NCI-H1105 (cell line): ENCODE measurements around the gene DGKI.
"Not testable (repeated sequence)": the region's sequence is repeated elsewhere in the genome, so short reads cannot be mapped to it uniquely, and the experiment has no call there.

Source experiments
- DNase-seq: peaks from one replicate; lab custom pipeline; 2025; lab: John Stamatoyannopoulos, UW

Gene DGKI

DNA sequence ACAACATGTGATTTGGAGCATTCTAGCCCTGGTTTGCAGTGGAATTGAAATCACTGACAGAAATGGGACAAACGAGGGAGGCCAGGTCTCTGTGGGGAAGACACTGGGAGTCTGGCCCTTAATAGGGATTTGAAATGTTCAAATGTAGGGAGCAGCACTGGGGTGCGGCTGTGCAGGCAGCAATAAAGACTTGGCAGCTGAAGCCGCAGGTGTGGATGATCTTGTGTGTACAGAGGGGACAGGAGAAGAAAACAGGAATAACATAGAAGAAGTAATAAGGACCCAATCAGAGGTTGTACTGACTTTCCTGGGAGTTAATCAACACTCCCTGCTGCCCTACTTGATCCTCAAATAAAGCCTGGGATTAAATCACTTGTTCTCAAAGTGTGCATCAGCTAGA is 375.6 kb downstream of the DGKI start:
- DNase-seq = no peak

DNA sequence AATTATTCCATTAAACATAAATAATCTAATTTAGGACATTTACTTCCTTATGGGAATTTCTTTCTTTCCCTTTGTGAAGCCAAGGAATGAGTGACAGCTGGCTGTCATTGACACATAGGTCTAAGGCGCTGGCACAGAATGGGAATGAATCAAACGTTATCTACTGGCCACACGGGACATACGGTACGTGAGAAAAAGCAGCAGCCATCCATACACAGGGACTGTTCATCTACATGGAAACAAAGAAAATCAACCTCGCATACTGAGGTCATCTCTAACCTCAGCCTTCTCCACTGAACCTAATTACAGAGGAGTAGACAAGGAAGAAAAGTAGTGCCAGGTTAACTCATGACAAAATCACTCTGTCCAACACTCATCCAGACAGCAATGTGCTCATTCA is 376.9 kb downstream of the DGKI start:
- no peak for DNase-seq

DNA sequence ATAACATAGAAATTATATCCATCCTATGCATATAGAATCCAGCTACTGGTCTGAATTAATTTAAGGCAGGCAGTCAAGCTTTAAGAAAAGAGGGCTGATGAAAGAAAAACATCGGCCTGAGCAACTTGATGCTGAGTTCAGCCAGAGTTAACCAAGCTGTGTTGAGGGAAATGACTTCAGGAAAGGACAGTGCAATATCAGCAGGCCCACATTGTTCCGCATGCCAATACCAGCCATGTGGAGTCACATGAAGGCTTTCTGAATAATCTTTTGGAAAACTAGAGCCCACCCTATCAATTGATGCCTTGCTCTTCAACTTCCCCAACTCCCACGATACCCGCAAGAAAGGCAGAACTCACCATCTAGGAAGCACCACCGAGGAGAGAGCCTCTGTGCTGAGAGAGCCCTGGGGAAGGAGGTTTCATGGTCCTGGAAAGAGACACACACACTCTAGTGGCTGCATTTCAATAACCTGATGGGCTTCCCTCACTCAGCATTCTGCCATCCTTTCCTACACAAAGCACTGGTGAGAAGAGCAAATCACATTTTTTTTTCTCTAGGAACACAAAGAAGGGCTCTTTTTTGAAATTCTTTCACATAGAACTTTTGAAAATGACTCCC is 377.5 kb downstream of the DGKI start:
- DNase-seq = no peak

DNA sequence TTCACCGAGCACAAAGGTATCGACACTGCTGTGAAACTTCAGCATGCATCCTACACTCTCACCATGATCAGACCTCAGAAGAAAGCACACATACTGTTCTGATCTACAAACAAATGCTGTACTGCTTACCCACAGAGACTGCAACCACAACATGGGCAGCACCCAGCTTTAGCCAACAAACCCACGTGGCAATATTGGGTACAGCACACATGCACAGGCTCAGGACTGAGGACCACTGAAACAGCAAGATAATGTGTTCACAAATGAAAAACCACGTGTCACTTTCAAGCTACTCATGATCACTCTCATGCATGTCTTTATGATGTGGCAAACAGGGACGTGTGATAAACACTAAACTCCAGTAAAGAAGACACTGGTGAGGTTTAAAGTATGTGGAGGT is 383.9 kb downstream of the DGKI start:
- no peak for DNase-seq

DNA sequence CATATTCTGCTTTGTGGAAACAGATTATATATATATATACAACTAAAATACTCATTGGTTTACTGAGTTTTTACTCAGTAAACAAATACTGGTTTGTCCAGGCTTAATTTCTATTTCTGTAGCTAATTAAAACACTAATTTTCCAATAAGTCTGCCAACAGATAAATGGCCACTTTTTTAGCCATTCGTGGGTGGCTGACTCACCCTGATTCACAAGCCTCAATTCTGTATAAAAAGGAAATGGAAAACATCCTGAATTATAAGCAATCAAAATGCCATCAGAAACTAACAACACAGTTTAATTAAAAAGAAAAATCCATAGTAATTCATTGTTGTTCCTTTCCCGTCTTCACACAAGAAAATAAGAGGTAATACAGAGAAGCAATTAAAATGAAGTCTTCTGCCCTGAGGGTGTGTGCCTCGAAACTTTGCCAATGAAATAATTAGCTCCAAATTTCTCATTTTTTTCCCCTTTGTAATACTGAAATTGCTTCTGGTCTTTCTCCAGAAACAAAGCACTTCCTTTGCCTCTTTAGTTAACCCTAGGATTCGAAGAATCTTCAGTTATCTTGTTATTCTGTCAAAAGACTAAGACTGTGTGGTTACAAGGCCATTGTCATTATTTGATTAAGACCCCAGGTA is 384.6 kb downstream of the DGKI start:
- DNase-seq = no peak

DNA sequence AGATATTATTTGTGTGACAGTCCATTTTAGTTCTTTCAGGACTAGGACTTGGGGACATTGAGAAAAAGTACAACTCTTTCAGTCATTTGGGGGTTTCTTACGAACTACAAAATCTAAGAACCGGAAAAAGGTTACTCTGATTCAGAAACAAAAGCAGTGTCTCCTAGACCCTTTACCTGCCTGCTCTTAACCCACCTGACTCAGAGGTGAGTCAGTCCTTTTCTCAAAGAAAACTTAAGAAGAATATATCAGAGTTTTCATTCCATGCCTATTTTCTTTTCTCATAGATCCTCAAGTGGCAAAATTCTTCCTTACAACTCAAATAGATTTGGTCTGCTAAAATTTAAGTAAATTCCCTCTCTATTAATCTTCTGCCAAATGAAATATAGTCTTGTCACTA is 388.4 kb downstream of the DGKI start:
- no peak for DNase-seq

DNA sequence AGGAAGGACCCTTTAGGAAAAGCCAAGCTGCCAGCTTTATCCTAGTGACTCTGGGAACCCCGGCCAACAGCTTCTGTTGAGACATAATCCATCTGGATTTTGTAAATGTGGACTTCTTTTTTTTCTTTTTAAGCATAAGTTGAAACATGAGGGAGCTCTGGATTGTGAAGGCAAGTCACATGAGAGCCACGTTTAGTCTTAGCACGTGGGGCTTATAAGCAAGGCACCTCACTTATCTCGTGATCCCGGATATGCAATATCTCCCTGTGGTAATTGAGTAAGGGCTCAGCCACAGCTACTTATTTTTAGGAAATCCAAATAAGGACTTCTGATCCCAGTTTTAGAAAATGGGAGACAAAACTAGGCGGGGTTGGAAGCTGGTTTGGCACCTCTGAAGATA is 392.0 kb downstream of the DGKI start:
- DNase-seq = no peak

DNA sequence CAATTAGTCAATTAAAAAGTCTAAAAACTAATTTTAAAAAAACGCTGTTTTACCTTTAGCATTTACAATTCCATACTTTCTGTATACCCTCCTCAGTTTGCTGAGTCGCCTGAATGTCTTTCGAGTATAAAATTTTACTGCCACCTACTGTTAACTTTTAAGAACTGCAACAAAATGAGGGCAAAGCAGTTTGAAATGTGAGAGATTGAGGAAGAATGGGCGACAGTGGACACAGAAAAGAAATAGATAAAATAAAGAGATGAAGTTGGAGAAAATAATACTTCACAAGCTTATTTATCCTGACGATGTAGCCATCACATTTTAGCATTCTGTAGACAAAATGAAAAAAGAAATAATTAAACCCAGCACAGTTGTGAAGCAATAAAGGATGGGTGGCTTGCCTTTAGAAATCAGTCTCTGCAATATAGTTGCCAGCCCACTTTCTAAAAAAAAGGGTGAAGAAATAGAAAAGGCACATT is 392.5 kb downstream of the DGKI start:
- peak; percentile 25 for DNase-seq

DNA sequence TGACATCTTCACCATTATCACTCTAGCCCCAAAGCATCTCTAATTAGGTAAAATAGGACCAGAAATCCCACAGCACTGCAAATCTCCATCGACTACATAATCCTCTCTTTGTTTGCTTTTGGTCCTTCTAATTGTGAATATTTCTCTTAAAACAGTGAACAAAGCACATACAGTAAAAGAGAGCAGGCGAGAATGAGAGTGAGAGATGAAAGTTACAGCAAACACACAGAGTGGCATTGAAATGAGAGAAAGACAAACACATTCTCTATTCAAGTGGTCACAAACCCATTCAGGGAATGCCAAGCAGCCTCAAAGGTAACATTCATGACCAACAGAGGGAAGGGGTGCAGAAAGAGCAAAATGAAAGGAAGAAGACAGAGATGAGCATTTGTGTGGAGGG is 393.4 kb downstream of the DGKI start:
- no peak for DNase-seq

DNA sequence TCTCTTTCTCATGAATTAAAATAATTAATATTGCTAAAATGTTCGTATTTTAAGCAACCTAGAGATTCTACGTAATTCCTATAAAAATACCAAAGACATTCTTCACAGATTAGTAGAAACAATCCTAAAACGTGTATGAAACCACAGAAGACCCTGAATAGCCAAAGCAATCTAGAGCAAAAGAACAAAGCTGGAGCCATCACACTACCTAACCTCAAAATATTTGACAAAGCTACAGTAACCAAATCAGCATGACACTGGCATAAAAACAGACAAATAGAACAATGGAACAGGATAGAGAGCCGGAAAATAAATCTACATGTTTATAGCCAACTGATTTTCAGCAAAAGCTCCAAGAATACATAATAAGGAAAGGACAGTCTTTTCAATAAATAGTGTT is 397.8 kb downstream of the DGKI start:
- no peak for DNase-seq

DNA sequence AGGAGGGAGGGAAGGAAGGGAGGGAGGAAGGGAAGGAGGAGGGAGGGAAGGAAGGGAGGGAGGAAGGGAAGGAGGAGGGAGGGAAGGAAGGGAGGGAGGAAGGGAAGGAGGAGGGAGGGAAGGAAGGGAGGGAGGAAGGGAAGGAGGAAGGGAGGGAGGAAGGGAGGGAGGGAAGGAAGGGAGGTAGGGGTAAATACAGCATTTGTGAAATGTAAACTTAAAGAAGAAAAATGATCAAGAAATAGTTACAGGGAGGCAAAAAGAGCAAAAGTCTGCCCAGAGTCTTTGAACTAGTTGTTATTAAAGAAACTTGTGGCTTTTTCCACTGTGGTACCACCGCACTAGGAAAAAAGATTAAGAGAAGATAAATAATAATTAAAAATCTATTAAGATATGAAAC is 398.2 kb downstream of the DGKI start:
- DNase-seq = not testable (repeated sequence)

DNA sequence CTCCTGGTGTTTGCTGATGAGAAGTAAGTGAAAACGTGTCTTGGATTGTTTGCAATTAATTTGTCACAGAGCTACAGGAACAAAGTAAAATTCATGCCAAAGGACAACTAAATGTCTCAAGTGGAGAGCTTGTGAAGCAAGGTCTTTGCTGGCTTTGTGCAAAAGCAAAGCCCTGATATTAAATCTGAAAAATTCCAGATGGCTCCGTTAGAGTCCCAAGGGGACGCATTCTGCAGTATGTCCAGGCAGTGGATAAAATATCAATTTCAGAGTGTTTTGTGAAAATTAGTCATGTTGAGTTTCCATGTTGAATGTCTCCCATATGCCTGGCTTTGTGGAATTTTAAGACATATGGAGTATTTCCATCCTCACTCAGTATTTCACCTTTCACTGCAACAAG is 400.7 kb downstream of the DGKI start:
- DNase-seq = no peak

DNA sequence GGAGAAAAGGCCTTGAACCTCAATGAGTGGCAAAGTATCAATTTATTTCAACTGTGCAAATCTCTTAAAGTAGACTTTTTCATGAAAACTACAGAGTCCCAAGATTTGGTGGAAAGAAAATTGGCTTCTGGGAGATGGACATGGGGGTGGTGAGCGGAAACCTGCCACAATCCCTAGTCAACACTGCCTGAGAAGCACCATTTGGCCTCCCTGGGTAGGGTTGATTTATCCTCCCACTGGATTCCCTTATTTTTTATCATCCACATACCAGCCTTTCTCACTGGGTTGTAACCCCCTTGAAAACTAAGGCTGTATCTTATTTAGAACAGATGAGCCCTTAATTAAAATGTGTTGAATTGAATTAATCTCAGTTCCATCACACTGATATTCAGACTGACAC is 401.5 kb downstream of the DGKI start:
- no peak for DNase-seq

DNA sequence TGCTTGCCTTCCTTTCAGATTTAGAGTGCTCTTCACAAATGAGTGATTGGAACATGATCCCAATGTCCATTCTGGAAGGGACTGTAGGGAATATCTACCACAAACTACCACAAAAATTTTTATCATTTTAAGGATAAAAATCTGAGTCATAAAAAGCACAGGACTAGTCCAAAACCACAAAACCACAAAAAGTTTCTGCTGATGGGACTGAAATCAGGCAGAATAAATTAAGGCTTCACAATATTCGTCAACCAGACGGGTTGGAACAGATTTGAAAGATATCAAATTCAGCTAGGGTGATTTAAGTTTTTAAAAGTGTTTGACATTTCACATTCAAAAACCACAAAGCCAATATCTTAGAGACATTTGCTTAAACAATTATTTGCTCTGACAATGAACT is 403.2 kb downstream of the DGKI start:
- no peak for DNase-seq

DNA sequence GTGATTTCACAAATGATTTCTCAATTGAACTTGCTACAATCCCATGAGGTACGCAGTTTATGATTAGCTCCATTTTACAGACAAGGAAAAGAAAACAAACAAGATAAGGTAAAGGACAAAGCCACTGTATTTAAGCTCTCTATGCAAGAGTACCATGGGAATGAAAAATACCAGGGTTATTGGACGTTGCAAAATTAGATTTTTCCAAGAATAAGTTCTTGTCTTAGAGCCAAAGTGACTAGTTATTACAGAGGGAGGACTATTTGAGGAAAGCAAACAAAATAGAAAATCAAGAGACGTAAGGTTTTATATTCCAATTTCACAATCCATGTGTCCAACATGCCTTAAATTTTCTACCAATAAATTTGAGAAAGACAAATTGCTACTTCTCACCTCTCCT is 405.3 kb downstream of the DGKI start:
- no peak for DNase-seq

DNA sequence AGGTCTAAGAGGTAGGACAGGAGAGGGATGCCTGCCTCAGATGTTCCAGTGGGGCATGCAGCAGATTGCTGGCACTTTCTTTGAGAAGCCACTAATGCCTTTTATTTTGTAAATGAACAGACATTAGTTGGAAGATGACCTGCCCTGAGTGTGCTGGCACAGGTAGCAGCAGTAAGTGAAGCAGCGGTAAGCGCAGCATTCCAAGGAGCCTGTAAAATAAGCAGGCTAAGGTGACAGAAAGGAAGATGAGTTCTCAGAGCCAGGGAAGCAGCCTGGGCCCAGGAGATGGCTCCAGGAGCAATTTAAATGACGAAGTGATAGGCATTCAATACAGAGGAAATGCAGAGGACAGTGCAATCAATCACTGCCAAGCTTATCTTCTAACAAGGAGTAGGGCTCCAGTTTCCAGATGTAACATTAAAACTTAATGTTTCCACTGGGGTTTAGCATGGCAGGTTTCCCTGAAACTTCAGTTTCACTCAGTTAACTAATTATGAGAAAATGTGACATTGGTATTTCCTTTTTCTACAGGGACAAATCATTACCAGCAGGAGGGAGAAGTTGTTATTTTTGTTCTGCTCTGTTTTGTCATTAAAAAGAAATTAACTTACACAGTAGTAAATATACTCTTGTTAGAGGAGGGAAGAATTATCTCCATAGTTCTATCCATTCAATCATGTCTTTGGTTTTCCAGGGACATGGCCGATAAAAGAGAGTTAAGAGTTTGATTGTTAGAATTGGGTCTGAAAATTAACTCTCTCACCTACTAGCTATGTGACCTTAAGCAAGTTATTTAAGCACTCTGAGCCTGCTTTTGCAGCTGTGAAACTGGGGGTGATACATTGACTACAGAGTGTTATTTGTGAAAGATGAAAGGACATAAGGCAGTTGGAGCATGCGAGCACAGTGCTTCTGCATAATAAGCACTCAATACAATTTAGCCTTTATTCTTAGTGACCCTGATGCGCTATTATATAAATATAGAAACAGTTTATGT is 406.6 kb downstream of the DGKI start:
- DNase-seq = no peak

DNA sequence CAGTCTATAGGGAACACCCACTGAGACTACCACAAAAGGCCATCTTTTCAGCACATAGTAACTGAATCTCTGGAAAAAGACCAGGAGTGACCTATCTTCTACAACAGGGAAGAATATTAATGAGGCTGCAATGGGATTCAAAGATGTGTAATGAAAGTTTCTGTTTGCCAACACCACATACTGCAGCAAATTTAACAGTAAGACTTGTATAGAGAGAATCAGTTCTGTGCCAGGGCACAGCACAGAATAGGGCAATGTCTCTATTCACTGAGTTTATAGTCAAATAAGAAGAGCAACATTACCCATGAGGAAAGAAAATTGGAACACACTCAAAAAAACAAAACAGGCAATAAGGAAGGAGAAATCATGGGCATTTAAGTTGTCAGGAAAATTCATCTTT is 411.8 kb downstream of the DGKI start:
- no peak for DNase-seq

DNA sequence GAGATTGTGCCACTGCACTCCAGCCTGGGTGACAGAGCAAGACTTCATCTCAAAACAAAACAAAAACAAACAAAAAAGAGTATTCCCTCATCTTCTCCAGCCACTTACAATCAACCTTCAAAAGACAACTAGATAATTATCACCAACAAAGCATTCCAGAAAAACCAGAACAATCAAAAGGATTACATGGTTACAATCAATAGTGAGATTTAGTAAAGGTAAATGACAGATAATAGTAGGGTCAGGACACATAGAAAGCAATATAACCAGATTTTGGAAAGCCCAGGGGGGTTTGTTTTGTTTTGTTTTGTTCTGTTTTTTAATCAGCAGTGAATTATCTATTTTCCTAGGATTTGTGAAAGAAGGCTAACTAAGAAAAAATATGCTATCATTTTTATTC is 412.2 kb downstream of the DGKI start:
- DNase-seq = no peak

DNA sequence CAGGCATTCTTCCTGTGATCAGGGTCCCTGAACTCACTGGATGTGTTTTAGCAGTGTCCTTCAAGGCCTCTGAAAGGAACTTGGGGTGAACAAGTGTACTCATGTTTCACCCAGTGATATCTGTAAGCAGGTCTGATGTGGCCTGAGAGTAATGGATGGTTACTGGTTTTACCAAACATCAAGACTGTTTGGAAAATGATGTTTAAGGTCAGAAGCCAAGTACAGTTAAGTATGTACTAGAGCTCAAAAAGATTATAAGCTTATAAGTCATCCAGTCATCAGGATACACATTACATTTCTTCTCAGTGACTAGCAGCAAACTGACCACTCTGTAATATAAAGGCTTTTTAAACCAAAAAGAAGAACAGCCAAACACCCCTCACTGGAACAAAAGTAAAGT is 423.5 kb downstream of the DGKI start:
- DNase-seq = no peak

DNA sequence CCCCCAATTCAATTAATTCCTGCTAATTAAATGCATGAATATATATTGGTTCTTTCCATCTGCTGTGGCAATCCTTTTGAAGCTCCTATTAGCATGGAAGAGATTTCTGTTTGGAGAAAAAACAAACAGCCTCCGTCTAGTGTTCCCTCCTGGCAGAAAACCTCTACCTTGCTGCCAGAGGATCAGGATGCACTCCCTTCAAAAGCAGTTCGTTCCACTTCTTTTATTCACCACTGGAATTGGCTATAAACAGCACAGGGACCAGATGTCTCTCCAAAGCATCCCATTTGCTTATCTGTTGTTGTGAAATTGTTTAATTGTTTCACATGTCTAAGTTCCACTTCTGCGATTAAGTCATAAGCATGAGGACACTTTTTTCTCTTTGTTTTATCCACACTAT is 425.4 kb downstream of the DGKI start:
- DNase-seq = no peak

DNA sequence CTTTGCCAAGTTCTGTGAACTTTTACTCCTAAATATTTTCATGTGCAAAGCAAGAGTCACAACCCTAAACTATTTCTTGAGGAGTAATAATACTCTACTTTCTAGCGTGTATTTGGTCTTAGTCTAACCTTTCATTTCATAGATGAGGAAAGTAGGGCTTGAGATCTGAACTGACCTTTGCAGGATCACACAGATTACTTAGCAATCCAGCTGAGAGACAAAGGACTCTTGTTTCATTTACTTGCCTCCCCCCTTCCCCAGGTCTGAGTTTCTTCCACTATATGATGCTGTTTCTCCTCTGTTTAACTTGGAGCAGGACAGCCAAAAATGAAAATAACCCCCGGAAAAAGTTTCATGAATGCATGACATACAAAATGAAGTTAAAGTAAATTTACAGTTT is 427.9 kb downstream of the DGKI start:
- DNase-seq = no peak

DNA sequence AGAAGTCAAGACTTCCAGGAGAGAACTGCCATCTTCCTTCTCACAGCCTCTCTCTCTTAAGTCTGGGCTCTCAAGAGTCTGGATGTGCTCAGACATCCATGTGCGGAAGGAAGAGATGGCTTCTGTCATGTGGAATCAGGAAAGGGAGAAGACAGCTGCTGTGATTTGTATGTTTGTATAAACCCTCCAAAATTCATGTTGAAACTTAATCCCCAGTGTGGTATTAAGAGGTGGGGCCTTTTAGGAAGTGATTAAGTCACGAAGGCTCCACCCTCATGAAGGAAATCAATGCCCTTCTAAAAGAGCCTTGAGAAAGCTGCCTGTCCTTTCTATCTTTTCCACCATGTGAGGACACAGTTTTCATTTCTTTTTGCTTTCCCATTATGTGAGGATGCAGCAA is 429.3 kb downstream of the DGKI start:
- no peak for DNase-seq

DNA sequence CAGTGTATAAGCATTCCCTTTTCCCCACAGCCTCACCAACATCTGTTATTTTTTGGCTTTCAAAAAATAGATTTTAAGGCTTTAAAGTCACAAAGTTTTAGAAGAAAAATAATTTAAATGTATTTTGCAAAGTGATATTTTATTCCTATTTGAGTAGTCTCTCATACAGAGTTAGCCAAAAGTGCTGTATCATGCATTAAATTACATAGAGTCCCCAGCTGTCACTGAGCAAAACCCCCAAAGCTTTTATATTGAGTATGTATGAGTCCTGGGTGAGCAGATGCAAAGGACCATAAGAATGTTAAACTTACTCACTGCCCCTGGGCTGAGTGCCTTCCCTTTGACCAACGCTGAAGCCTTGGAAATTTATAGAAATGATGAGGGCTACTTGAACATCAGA is 432.9 kb downstream of the DGKI start:
- DNase-seq = no peak
